ENCODE data around the gene LPIN3. TPM values are rescaled to one million over a fixed set of nuclear protein-coding genes. Genes with fewer than 3 reads are reported as not detected.

Gene LPIN3
- polyA plus RNA-seq, 1 of the 3 experiments (the other 2 are of a cell fraction), result 0.21 TPM

GRCh38 chr20:41330343-41330720 is 10.3 kb upstream of the LPIN3 start:
- Histone ChIP-seq H3K4me2 (peak overlapping the region; percentile 72), H3K9me2 (no peaks in the 10 kb centered on the region), H3K36me3 (replicated peaks in 1 of 2; ENCODE audit: control insufficient read depth in 1 of 2, insufficient read depth in 2 of 2, low read length in 1 of 2) (no peaks in the 10 kb centered on the region), H3F3A (replicated peaks; ENCODE audit: insufficient read depth) (peaks cover 13% of the 10 kb centered on the region), H3K4me1 (ENCODE audit: control insufficient read depth in 1 of 2, insufficient read depth in 2 of 2, low read depth in 1 of 2, low read length in 1 of 2) (peaks cover 0 to 14% of the 10 kb centered on the region in 2 experiments; a peak in 2 of 4 replicates), H2AFZ (ENCODE audit: low read depth) (peak overlapping the region; percentile 91), H4K20me1 (ENCODE audit: insufficient read depth) (no peaks in the 10 kb centered on the region), H3K27me3 (ENCODE audit: insufficient read depth) (no peaks in the 10 kb centered on the region), H3K9ac (no peak overlapping the region), H3K27ac (ENCODE audit: low read depth in 2 of 2, low read length in 1 of 2) (peak overlapping the region in 1 of 2 experiments; percentile 93; a peak in 2 of 4 replicates), H3K9me3 (no peaks in the 10 kb centered on the region), H3K79me2 (ENCODE audit: insufficient read depth) (no peaks in the 10 kb centered on the region), H3K4me3 (ENCODE audit: low read depth in 2 of 2, low read length in 1 of 2) (no peak overlapping the region)
- no peak for DNase-seq
- POLR2A ChIA-PET, result no interaction called here
- CTCF ChIA-PET, result interaction anchor here (0.6 to 3.7 kb wide), 3 partner anchors 10 to 368 kb away, joined by 3 to 18 read pairs (median 5); partner anchors contain the start of gene LPIN3
- WGBS (ENCODE audit: low lambda C conversion rate), result 86% methylated on average over 5 of the region's 5 CpGs
- TF ChIP-seq CTCF (IDR thresholded peaks at IDR 0.05), result no peak
- TF ChIP-seq TEAD4 (IDR thresholded peaks at IDR 0.05; ENCODE audit: borderline replicate concordance, insufficient read depth), result no peak
- TF ChIP-seq RFX5 (IDR thresholded peaks at IDR 0.05; ENCODE audit: low read length), result no peak
- TF ChIP-seq PBX3 (IDR thresholded peaks at IDR 0.05), result no peak

GRCh38 chr20:41330941-41331340 is 9.7 kb upstream of the LPIN3 start:
- CTCF ChIA-PET, result interaction anchor here (3.7 kb wide), 1 partner anchor 9 kb away, joined by 18 read pairs; the partner anchor contains the start of gene LPIN3
- H3K4me3 ChIP-seq (ENCODE audit: low read depth in 2 of 2, low read length in 1 of 2), result no peak overlapping the region
- no peak for DNase-seq
- H3K9me2 ChIP-seq, result no peaks in the 10 kb centered on the region
- H3F3A ChIP-seq (replicated peaks; ENCODE audit: insufficient read depth), result peaks cover 13% of the 10 kb centered on the region
- H2AFZ ChIP-seq (ENCODE audit: low read depth), result no peak overlapping the region
- no peaks in the 10 kb centered on the region for H3K9me3 ChIP-seq
- no peak overlapping the region for H3K9ac ChIP-seq
- H3K36me3 ChIP-seq (replicated peaks in 1 of 2; ENCODE audit: control insufficient read depth in 1 of 2, insufficient read depth in 2 of 2, low read length in 1 of 2), result no peaks in the 10 kb centered on the region
- H3K27me3 ChIP-seq (ENCODE audit: insufficient read depth), result no peaks in the 10 kb centered on the region
- TF ChIP-seq EP300 (IDR thresholded peaks at IDR 0.05; ENCODE audit: borderline replicate concordance in 1 of 2, low read depth in 1 of 2, low read length in 1 of 2) (no peak), SMC3 (IDR thresholded peaks at IDR 0.05; ENCODE audit: low read depth, low read length) (no peak), CTCF (IDR thresholded peaks at IDR 0.05) (no peak), USF2 (IDR thresholded peaks at IDR 0.05; ENCODE audit: borderline replicate concordance, low read depth, low read length) (no peak), RAD21 (IDR thresholded peaks at IDR 0.05; ENCODE audit: low read length) (no peak), IRF3 (IDR thresholded peaks at IDR 0.05; ENCODE audit: low read depth, low read length) (no peak), JUND (IDR thresholded peaks at IDR 0.05) (no peak), RCOR1 (IDR thresholded peaks at IDR 0.05; ENCODE audit: low read length) (no peak), FOSL2 (IDR thresholded peaks at IDR 0.05; ENCODE audit: borderline replicate concordance, low read depth) (no peak)
- WGBS (ENCODE audit: low lambda C conversion rate), result 67% methylated on average over 1 of the region's 1 CpG
- no peaks in the 10 kb centered on the region for H4K20me1 ChIP-seq (ENCODE audit: insufficient read depth)
- H3K79me2 ChIP-seq (ENCODE audit: insufficient read depth), result no peaks in the 10 kb centered on the region
- POLR2A ChIA-PET, result no interaction called here
- H3K4me2 ChIP-seq, result no peak overlapping the region
- H3K4me1 ChIP-seq (ENCODE audit: control insufficient read depth in 1 of 2, insufficient read depth in 2 of 2, low read depth in 1 of 2, low read length in 1 of 2), result peaks cover 0 to 14% of the 10 kb centered on the region in 2 experiments; a peak in 2 of 4 replicates
- no peak overlapping the region for H3K27ac ChIP-seq (ENCODE audit: low read depth in 2 of 2, low read length in 1 of 2)
